MCF 10A (cell line): ENCODE measurements around the gene GOSR1. TPM values are rescaled to one million over a fixed set of nuclear protein-coding genes. Genes with fewer than 3 reads are reported as not detected.
A peak's percentile ranks its signal among the peaks of the same experiment; 100 is the strongest.
"Not testable (repeated sequence)": the region's sequence is repeated elsewhere in the genome, so short reads cannot be mapped to it uniquely, and the experiment has no call there.

Experiments used
- BruUV-seq: library from RNA; stranded (reverse); fragments of 400-500 nt; replicated peaks from 2 replicates; lab custom pipeline; 2021; lab: Mats Ljungman, UMichigan
- CTCF ChIA-PET: fragments of 300-600 bp; sonication (Branson Sonifier 250); formaldehyde crosslinking; extraction: SDS; loops from one replicate; lab custom pipeline; 2021; ENCODE audit warnings: antibody characterized with exemption, inconsistent platforms; lab: Yijun Ruan, JAX
- POLR2A ChIA-PET: fragments of 300-600, 350-650 bp; sonication (Branson Sonifier 250); formaldehyde crosslinking; extraction: SDS; loops from one replicate; lab custom pipeline; 2020; ENCODE audit warnings: antibody characterized with exemption, inconsistent platforms; lab: Yijun Ruan, JAX
- DNase-seq: peaks from one replicate; pipeline ENCODE4 v3.0.0-alpha.2; 2018; ENCODE audit not compliant: unreplicated experiment
- H3K27ac Mint-ChIP-seq: one replicate; pipeline ENCODE4 v1.8.0; 2022; ENCODE audit warnings: mild to moderate bottlenecking, low read depth, mixed read lengths; ENCODE audit not compliant: unreplicated experiment
- H3K27me3 Mint-ChIP-seq: one replicate; pipeline ENCODE4 v1.8.0; 2022; ENCODE audit warnings: mixed read lengths; ENCODE audit not compliant: insufficient read depth, unreplicated experiment
- H3K36me3 Mint-ChIP-seq: one replicate; pipeline ENCODE4 v1.8.0; 2022; ENCODE audit warnings: mild to moderate bottlenecking, moderate library complexity, mixed read lengths; ENCODE audit not compliant: insufficient read depth, unreplicated experiment
- H3K4me1 Mint-ChIP-seq: one replicate; pipeline ENCODE4 v1.8.0; 2022; ENCODE audit warnings: mixed read lengths; ENCODE audit not compliant: insufficient read depth, unreplicated experiment
- H3K4me3 Mint-ChIP-seq: one replicate; pipeline ENCODE4 v1.8.0; 2022; ENCODE audit warnings: mild to moderate bottlenecking, moderate library complexity, mixed read lengths; ENCODE audit not compliant: unreplicated experiment
- H3K9me3 Mint-ChIP-seq: one replicate; pipeline ENCODE4 v1.8.0; 2022; ENCODE audit warnings: mixed read lengths; ENCODE audit not compliant: unreplicated experiment
- CTCF ChIP-seq: fragments of 200-600 bp; IDR thresholded peaks from one replicate; pipeline ENCODE4 v1.8.0; 2022; ENCODE audit warnings: antibody characterized with exemption, mild to moderate bottlenecking; ENCODE audit not compliant: unreplicated experiment
- intact Hi-C: fragments of 100-400 bp; cut with micrococcal nuclease; formaldehyde crosslinking; loops from 2 replicates; pipeline ENCODE4 v1.14.1; 2022
- total RNA-seq: library from RNA; stranded (reverse); gene quantifications from 2 replicates; pipeline ENCODE4 v1.2.3, GENCODE V29; 2022

The GOSR1 gene
- total RNA-seq, 1 experiment from 2014 or later: 57.6 TPM

- intact Hi-C loops: no loop called here
- no peaks in the 10 kb centered on the region for H3K36me3 Mint-ChIP-seq
- no peak overlapping the region for H3K27ac Mint-ChIP-seq
- H3K9me3 Mint-ChIP-seq: no peaks in the 10 kb centered on the region
- TF ChIP-seq CTCF: no peak
- DNase-seq: no peak
- peaks cover 7% of the 10 kb centered on the region for H3K4me1 Mint-ChIP-seq
- H3K27me3 Mint-ChIP-seq: no peaks in the 10 kb centered on the region
- POLR2A ChIA-PET: no interaction called here
- no peak overlapping the region for H3K4me3 Mint-ChIP-seq
- CTCF ChIA-PET: no interaction called here
- BruUV-seq: no TSS peak
Observed at GRCh38 chr17:30549864-30550511, 72.8 kb downstream of the GOSR1 start.

DNA sequence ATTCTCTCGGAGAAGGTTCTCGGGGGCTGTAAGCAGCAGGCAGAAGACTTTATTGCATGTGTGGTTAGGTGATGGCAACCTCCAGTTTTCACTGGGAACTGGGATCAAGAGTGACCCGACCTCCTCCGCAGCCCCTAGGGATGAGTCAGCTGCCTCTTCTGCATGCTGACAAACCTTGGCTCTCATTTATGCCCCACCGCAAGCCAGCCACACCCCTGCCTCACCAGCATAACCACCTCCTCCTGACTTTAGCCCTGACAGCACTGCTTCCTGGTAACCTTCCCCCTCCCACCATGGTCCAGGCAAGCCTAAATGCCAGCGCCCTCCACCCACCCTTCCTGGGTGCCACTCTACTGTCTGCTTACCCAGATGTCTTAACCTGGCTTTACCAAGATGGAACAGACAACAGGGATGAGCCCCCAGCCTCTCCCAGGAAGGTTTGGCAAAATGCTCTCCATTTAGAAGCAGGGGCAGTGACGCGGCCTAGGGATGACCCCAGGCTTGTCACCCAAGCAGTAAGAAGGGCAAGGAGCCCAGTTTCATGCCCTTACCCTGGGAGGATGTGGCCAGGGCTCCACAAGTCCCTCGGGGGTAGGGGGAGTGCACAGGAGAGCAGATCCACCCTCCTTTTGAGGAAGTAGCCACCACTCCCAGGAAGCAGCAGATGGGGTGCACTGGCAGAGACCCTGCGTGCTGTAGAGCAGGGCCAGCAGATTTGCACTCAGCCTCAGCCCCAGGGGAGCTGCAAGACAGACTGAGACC lies 73.5 kb downstream of the GOSR1 start:
- intact Hi-C loops: no loop called here
- no peaks in the 10 kb centered on the region for H3K36me3 Mint-ChIP-seq
- no peak overlapping the region for H3K4me3 Mint-ChIP-seq
- no peak overlapping the region for H3K27ac Mint-ChIP-seq
- H3K4me1 Mint-ChIP-seq: peaks cover 7% of the 10 kb centered on the region
- H3K9me3 Mint-ChIP-seq: no peaks in the 10 kb centered on the region
- no peaks in the 10 kb centered on the region for H3K27me3 Mint-ChIP-seq
- ChIA-PET POLR2A (no interaction called here), CTCF (no interaction called here)
- DNase-seq: peak; percentile 52
- TF ChIP-seq CTCF: no peak
- BruUV-seq: no TSS peak

DNA sequence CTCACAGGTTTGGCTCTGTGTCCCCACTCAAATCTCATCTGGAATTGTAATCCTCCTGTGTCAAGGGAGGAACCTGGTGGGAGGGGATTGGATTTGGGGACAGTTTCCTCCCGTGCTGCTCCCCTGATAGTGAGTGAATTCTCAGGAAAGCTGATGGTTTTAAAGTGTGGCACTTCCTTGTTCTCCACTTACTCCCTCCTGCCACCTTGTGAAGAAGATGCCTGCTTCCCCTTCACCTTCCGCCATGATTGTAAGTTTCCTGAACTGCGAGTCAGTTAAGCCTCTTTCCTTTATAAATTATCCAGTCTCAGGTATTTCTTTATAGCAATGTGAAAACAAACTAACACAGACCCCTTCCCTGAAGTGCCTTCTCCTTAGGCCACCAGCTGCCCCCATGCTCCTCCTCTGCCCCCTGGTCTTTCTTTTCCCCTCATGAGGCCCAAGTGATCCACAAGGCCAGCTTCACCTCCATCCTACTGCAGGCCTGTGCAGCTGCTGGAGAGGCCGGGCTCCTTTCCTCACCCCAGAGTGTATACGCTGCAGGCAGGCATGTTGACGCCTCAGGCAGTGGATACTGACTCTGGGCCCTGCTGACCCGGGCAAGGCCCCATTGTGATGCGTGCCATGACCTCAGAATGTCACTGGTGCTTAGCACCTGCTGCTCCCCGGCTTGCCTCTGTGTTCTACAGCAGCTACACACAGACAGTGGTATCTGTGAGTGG lies 74.2 kb downstream of the GOSR1 start:
- H3K4me1 Mint-ChIP-seq, intact Hi-C loops, DNase-seq, CTCF ChIA-PET, H3K36me3 Mint-ChIP-seq, H3K27me3 Mint-ChIP-seq, H3K27ac Mint-ChIP-seq, POLR2A ChIA-PET, H3K9me3 Mint-ChIP-seq, BruUV-seq, H3K4me3 Mint-ChIP-seq: not testable (repeated sequence)

DNA sequence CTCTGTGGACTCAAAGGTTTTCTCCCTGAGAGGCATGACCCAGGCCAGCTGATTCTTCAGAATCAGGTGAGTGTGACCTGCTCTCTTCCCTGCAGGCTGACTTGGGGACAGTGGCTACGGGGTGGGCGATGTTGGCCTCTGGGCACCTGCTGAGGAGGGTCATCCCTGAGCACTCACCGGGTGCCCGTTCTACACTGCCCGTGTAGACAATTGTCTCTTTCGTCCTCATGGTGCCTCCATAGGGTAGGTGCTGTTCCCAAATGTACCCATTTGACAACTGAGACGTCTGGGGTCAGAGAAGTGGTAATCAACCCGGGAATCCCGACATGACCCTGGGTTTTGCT lies 74.8 kb downstream of the GOSR1 start:
- no TSS peak for BruUV-seq
- no peaks in the 10 kb centered on the region for H3K9me3 Mint-ChIP-seq
- H3K4me1 Mint-ChIP-seq: peaks cover 7% of the 10 kb centered on the region
- no peaks in the 10 kb centered on the region for H3K36me3 Mint-ChIP-seq
- POLR2A ChIA-PET: no interaction called here
- CTCF ChIA-PET: no interaction called here
- H3K4me3 Mint-ChIP-seq: no peak overlapping the region
- no peaks in the 10 kb centered on the region for H3K27me3 Mint-ChIP-seq
- DNase-seq: no peak
- TF ChIP-seq CTCF: no peak
- intact Hi-C loops: no loop called here
- H3K27ac Mint-ChIP-seq: no peak overlapping the region
